PC-9 (cell line): ENCODE measurements around the gene CNTN5. TPM values are rescaled to one million over a fixed set of nuclear protein-coding genes. Genes with fewer than 3 reads are reported as not detected.

Experiments
- BruUV-seq: library from RNA; stranded (reverse); fragments of 400-500 nt; replicated peaks from 2 replicates; lab custom pipeline; 2021; lab: Mats Ljungman, UMichigan
- CTCF ChIA-PET: fragments of 300-600 bp; sonication (Branson Sonifier 250); formaldehyde crosslinking; loops from one replicate; lab custom pipeline; 2022; ENCODE audit warnings: antibody characterized with exemption; lab: Charles Lee
- POLR2A ChIA-PET: fragments of 300-600 bp; sonication (Branson Sonifier 250); formaldehyde crosslinking; loops from one replicate; lab custom pipeline; 2022; ENCODE audit warnings: antibody characterized with exemption; ENCODE audit not compliant: unreplicated experiment; lab: Charles Lee
- DNase-seq, 2 experiments: peaks; one replicate each; pipeline versions ENCODE4 v3.0.0 to v3.0.0-alpha.2; 2015 to 2022; ENCODE audit warnings: mixed read lengths in 1 of 2
- H2AFZ ChIP-seq: fragments of 200-600 bp; sonication (generic); 2 replicates; pipeline ENCODE4 v1.8.1; 2017; ENCODE audit warnings: antibody characterized with exemption
- H3F3A ChIP-seq: fragments of 200-600 bp; sonication (generic); 2 replicates; pipeline ENCODE4 v1.8.1; 2017; ENCODE audit warnings: antibody characterized with exemption, mild to moderate bottlenecking, low read depth; ENCODE audit not compliant: insufficient read depth
- H3K27ac ChIP-seq: fragments of 200-600 bp; sonication (generic); 2 replicates; pipeline ENCODE4 v1.6.1; 2016; ENCODE audit warnings: mixed run types
- H3K27me3 ChIP-seq: fragments of 200-600 bp; sonication (generic); 2 replicates; pipeline ENCODE4 v1.6.1; 2016; ENCODE audit warnings: low read depth, mixed run types; ENCODE audit not compliant: insufficient read depth
- H3K36me3 ChIP-seq: fragments of 200-600 bp; sonication (generic); 2 replicates; pipeline ENCODE4 v1.6.1; 2016; ENCODE audit warnings: low read depth, mixed run types
- H3K4me1 ChIP-seq: fragments of 200-600 bp; sonication (generic); replicated peaks from 2 replicates; pipeline ENCODE4 v1.6.1; 2016; ENCODE audit warnings: mixed run types; ENCODE audit not compliant: insufficient read depth
- H3K4me2 ChIP-seq: fragments of 200-600 bp; sonication (generic); 2 replicates; pipeline ENCODE4 v1.6.1; 2017; ENCODE audit warnings: mixed run types
- H3K4me3 ChIP-seq: fragments of 200-600 bp; sonication (generic); 2 replicates; pipeline ENCODE4 v1.6.1; 2016; ENCODE audit warnings: mixed run types
- H3K79me2 ChIP-seq: fragments of 200-600 bp; sonication (generic); 2 replicates; pipeline ENCODE4 v1.6.1; 2017; ENCODE audit warnings: low read depth, mixed run types
- H3K9me2 ChIP-seq: fragments of 200-600 bp; sonication (generic); 2 replicates; pipeline ENCODE4 v1.8.1; 2017; ENCODE audit warnings: mild to moderate bottlenecking; ENCODE audit not compliant: insufficient read depth
- H3K9me3 ChIP-seq: fragments of 200-600 bp; sonication (generic); 2 replicates; pipeline ENCODE4 v1.8.1; 2016; ENCODE audit warnings: low read depth; ENCODE audit not compliant: insufficient read depth
- H4K20me1 ChIP-seq: fragments of 200-600 bp; sonication (generic); 2 replicates; pipeline ENCODE4 v1.8.1; 2017; ENCODE audit not compliant: insufficient read depth
- CTCF ChIP-seq: fragments of 200-600 bp; sonication (generic); conservative IDR thresholded peaks from 2 replicates; pipeline ENCODE4 v1.6.1; 2017; ENCODE audit warnings: mixed run types, antibody characterized with exemption, mild to moderate bottlenecking, moderate library complexity
- EZH2 ChIP-seq: fragments of 200-600 bp; sonication (generic); IDR thresholded peaks from 2 replicates; pipeline ENCODE4 v1.8.0; 2017; ENCODE audit warnings: antibody characterized with exemption, low read depth
- intact Hi-C: fragments of 100-400 bp; cut with micrococcal nuclease; formaldehyde crosslinking; loops from one replicate; pipeline ENCODE4 v1.10.0; 2022; ENCODE audit not compliant: unreplicated experiment
- total RNA-seq: library from RNA; stranded (reverse); gene quantifications from 2 replicates; pipeline ENCODE4 v1.2.3, GENCODE V29; 2021

CNTN5 gene
- total RNA-seq, 1 experiment from 2014 or later: not detected

GRCh38 chr11:99352642-99353041 is 331.9 kb downstream of the CNTN5 start:
- H4K20me1 ChIP-seq: no peaks in the 10 kb centered on the region
- intact Hi-C loops: no loop called here
- no peaks in the 10 kb centered on the region for H3K79me2 ChIP-seq
- POLR2A ChIA-PET: no interaction called here
- no TSS peak for BruUV-seq
- H3K27me3 ChIP-seq: no peaks in the 10 kb centered on the region
- H3K4me1 ChIP-seq: no peaks in the 10 kb centered on the region
- H3F3A ChIP-seq: no peaks in the 10 kb centered on the region
- CTCF ChIA-PET: no interaction called here
- H3K9me3 ChIP-seq: no peaks in the 10 kb centered on the region
- no peak overlapping the region for H2AFZ ChIP-seq
- H3K4me2 ChIP-seq: no peak overlapping the region
- no peaks in the 10 kb centered on the region for H3K36me3 ChIP-seq
- no peak for DNase-seq
- TF ChIP-seq EZH2: no peak
- no peak for TF ChIP-seq CTCF
- no peaks in the 10 kb centered on the region for H3K9me2 ChIP-seq
- H3K27ac ChIP-seq: no peak overlapping the region
- no peak overlapping the region for H3K4me3 ChIP-seq

- no peak overlapping the region for H3K4me2 ChIP-seq
- no peaks in the 10 kb centered on the region for H4K20me1 ChIP-seq
- no peaks in the 10 kb centered on the region for H3K9me3 ChIP-seq
- no TSS peak for BruUV-seq
- H3K27ac ChIP-seq: no peak overlapping the region
- TF ChIP-seq EZH2 (no peak), CTCF (no peak)
- no peak overlapping the region for H3K4me3 ChIP-seq
- no peak overlapping the region for H2AFZ ChIP-seq
- DNase-seq: no peak
- no peaks in the 10 kb centered on the region for H3K79me2 ChIP-seq
- H3K36me3 ChIP-seq: no peaks in the 10 kb centered on the region
- ChIA-PET CTCF (no interaction called here), POLR2A (no interaction called here)
- intact Hi-C loops: no loop called here
- H3K9me2 ChIP-seq: no peaks in the 10 kb centered on the region
- no peaks in the 10 kb centered on the region for H3F3A ChIP-seq
- no peaks in the 10 kb centered on the region for H3K4me1 ChIP-seq
- H3K27me3 ChIP-seq: no peaks in the 10 kb centered on the region
Measured at GRCh38 chr11:99366546-99366945, 345.8 kb downstream of the CNTN5 start.

- Histone ChIP-seq H2AFZ (no peak overlapping the region), H3K9me3 (no peaks in the 10 kb centered on the region), H3K9me2 (no peaks in the 10 kb centered on the region), H3K36me3 (no peaks in the 10 kb centered on the region), H3F3A (no peaks in the 10 kb centered on the region), H3K4me2 (no peak overlapping the region), H3K4me3 (no peak overlapping the region), H3K4me1 (no peaks in the 10 kb centered on the region), H3K27me3 (no peaks in the 10 kb centered on the region), H3K27ac (no peak overlapping the region), H3K79me2 (no peaks in the 10 kb centered on the region), H4K20me1 (no peaks in the 10 kb centered on the region)
- BruUV-seq: no TSS peak
- no peak for DNase-seq
- ChIA-PET CTCF (no interaction called here), POLR2A (no interaction called here)
- no peak for TF ChIP-seq CTCF
- no peak for TF ChIP-seq EZH2
- intact Hi-C loops: no loop called here
Measured at GRCh38 chr11:99368583-99368982, 347.8 kb downstream of the CNTN5 start.
